Myocyte (in vitro differentiated cells): ENCODE measurements around the gene AKAP5. TPM values are rescaled to one million over a fixed set of nuclear protein-coding genes. Genes with fewer than 3 reads are reported as not detected.

Experiments used
- DNase-seq: peaks from one replicate; pipeline ENCODE4 v3.0.0-alpha.2; 2012; ENCODE audit warnings: low read depth
- polyA plus RNA-seq: library from polyadenylated mRNA; unstranded; fragments of >200 nt; gene quantifications from one replicate; pipeline ENCODE4 v1.2.1, GENCODE V29; 2012; ENCODE audit warnings: missing spikeins
- total RNA-seq: library from RNA; depleted of rRNA; stranded (reverse); fragments of >200 nt; gene quantifications from 2 replicates; pipeline ENCODE4 v1.2.3, GENCODE V29; 2014

The AKAP5 gene
- 0.05 and 0.08 TPM in 2 replicates for total RNA-seq
- 0.66 TPM for polyA plus RNA-seq

- peak; percentile 39 for DNase-seq
Observed at GRCh38 chr14:64465191-64465822, at the start of gene AKAP5. Gene AKAP5, plus strand, starts transcription at chr14:64465499. Its CDS starts 2,896 bp downstream, at chr14:64468395.

- DNase-seq: no peak
Observed at GRCh38 chr14:64416348-64416932, 48.9 kb upstream of the AKAP5 start.

DNA sequence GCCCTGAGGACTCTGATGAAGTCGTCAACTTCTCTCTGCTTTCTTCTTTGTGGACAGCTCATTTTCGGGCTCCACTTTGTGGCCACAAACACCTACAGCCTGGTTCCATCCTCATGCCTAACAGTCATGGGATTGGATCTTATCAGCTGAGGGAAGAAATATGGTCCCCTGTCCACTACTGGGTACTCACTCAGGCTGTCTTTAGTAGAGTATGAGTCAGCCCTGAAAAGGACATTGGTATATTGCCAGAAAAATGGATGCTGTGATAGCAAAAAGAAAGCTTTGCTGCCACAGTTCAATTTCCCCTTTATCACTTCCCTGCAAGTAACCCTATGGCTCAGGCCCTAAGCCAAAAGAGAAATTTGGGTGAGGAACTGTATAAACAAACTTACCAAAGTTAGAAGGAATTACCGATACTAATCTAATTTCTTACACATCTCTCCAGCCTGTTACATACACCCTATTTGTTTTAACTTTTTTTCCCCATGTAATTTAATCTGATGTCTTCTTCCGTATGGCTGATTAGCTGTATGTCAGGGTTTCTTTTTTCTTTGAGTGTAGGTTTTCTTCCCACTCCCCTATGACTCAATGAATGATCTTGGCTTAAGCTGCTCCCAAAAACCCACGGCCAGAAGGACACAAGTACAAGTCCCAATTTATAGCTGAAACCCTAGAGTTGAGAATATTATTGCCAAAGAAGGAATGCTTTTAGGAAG is 48.1 kb upstream of the AKAP5 start:
- DNase-seq: no peak

GRCh38 chr14:64417771-64418125 is 47.6 kb upstream of the AKAP5 start:
- no peak for DNase-seq

DNA sequence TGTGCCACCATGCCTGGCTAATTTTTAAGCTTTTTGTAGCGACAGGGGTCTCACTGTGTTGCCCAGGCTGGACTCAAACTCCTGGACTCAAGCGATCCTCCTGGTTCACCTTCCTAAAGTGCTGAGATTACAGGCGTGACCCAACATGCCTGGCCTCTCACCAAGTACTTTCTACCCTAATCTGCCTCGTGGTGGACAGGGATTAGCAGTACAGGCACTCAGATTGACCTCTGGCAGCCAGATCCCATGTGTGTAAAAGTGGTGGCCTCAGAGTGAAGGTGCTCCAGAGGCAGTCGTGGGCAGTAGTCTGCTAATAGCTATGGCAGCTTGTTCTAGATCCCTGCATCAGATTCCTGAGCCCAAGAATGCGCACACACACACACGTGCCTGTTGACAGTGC is 46.3 kb upstream of the AKAP5 start:
- DNase-seq: no peak

GRCh38 chr14:64421166-64421565 is 44.1 kb upstream of the AKAP5 start:
- peak; percentile 80 for DNase-seq

- no peak for DNase-seq
Observed at GRCh38 chr14:64422005-64422404, 43.3 kb upstream of the AKAP5 start.

- no peak for DNase-seq
Observed at GRCh38 chr14:64422756-64423155, 42.5 kb upstream of the AKAP5 start.

GRCh38 chr14:64423987-64424386 is 41.3 kb upstream of the AKAP5 start:
- DNase-seq: no peak

DNA sequence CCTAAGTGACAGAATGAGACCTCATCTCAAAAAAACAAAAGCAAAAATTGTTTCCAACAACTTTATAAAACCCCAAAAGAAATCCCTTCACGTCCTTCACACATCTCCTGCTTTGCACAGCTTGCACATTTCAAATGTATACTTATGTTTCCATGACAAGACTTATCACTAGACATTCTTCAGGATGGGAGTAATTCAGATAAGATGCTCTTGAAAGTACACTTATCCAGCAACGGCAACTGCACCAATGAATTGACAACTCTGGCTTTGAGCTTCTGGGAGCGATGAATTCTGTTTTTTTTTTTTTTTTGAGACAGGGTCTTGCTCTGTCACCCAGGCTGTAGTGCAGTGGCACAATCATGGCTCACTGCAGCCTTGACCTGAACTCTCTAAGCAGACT is 30.8 kb upstream of the AKAP5 start:
- no peak for DNase-seq

GRCh38 chr14:64438181-64438841 is 27.0 kb upstream of the AKAP5 start:
- peak; percentile 80 for DNase-seq

DNA sequence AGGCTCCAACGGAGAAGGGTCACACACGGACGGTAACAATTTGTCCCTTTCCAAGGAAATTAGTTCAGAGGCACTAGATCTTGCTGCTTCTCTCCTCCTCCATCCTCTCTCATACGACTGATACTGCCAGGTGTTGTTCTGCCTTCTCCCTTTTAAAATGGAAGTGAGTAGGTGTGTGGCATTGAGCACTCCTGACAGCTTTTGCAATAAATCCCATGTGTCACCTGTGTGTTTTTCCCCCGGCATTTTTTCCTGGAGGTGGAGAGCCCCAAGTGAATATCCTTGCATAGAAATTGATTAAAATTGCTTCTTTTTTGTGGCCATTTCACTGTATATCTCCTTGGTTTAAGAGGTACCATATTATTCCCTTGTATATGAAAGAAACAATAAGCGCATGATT is 26.2 kb upstream of the AKAP5 start:
- no peak for DNase-seq

- peak; percentile 11 for DNase-seq
Observed at GRCh38 chr14:64440494-64440893, 24.8 kb upstream of the AKAP5 start.

- no peak for DNase-seq
Observed at GRCh38 chr14:64442300-64442988, 22.9 kb upstream of the AKAP5 start.

DNA sequence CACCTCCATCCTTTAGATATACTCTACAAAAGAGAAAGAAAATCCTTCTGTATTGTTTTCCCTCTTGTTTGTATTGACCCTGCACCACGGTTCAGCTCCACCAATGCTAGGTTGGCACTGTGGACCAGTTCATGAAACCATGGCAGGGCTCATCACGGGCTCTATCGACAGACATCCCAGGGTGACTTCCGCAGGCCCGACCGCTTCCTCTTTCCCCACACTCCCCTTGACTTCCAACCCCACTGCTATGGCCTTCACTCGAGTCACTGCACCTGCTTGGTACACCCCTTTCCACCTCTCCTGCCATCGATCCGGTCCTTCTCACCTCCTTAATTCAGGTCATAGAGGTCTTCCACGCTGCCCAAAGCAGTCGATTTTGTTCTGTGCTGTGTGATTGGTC is 21.2 kb upstream of the AKAP5 start:
- no peak for DNase-seq

GRCh38 chr14:64444984-64445845 is 20.1 kb upstream of the AKAP5 start:
- DNase-seq: peak; percentile 80

DNA sequence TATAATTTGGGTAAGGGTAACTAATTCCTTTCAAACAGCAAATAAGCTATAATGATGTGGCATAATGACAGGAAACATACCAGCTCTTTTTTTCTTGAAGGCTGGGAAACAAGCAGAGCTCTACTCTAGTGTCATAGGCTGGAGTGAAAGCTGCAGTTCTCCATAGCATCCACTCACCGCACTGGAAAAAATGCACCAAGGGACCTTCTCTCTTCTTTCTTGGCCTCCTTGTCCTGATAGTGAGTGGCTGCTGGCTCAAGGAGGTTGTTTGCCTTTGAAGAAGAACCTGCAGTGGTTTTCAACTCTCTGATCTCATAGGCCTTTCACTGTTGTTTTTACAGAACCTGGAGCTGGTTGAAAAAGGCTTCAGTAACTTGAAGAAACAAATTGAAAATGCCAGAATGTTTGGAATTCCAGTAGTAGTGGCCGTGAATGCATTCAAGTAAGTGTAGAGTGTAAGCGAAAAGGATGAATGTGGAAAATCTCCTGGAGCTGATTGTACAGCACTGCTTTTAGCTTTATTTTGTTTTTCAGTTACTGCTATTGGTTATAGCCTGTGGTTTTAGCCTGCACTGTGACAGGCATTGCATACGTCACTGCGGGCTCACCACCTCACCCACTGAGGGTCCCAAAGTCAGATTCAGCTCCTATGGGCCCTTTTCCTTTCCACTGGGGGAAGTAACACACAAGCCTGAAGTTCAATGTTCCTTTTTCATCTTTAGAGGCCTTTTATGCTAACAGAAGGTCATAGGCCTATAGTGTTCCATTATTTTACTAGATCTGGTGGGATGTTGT is 17.2 kb upstream of the AKAP5 start:
- DNase-seq: no peak

GRCh38 chr14:64450255-64450654 is 15.0 kb upstream of the AKAP5 start:
- DNase-seq: no peak

DNA sequence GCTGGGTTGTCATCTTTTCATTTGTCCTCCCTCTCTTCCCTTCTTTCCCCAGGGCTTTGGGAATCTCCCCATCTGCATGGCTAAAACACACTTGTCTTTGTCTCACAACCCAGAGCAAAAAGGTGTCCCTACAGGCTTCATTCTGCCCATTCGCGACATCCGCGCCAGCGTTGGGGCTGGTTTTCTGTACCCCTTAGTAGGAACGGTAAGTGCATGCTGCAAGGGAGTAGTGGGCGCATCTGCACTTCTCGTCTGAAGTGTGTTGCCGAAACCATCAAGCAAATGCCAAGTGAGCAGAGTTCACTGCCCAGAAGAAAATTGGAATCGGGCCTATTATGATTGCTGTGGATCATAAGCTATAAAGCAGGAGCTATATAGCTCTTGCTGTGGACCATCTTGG is 10.6 kb upstream of the AKAP5 start:
- no peak for DNase-seq
